ENCODE measurements around the gene DCLK1. TPM values are rescaled to one million over a fixed set of nuclear protein-coding genes. Genes with fewer than 3 reads are reported as not detected.

DCLK1 gene
- total and polyA plus RNA-seq, 4 donors, result 0.04 to 0.56 (median 0.20) TPM

- Histone ChIP-seq H3K4me1 (ENCODE audit: control insufficient read depth in 4 of 4, insufficient read depth in 4 of 4, low read length in 3 of 4) (no peaks in the 10 kb centered on the region), H3K9me3 (ENCODE audit: control insufficient read depth in 4 of 4, low read length in 3 of 4) (no peaks in the 10 kb centered on the region), H3K4me3 (ENCODE audit: low read depth in 1 of 3, low read length in 3 of 3) (no peak overlapping the region), H3K27ac (ENCODE audit: low read depth in 1 of 2, low read length in 2 of 2) (no peak overlapping the region), H3K36me3 (ENCODE audit: control insufficient read depth in 4 of 4, insufficient read depth in 3 of 4, low read depth in 1 of 4, low read length in 3 of 4) (no peaks in the 10 kb centered on the region), H3K27me3 (ENCODE audit: control insufficient read depth in 4 of 4, insufficient read depth in 4 of 4, low read length in 3 of 4) (no peaks in the 10 kb centered on the region), H3K9ac (ENCODE audit: low read depth in 1 of 2, low read length in 2 of 2) (no peak overlapping the region)
- TF ChIP-seq RAD21 (IDR thresholded peaks at IDR 0.05) (no peak), TAF1 (conservative IDR thresholded peaks at IDR 0.05) (no peak)
- DNase-seq (ENCODE audit: low spot score), result no peak
- 76% methylated on average over 4 of the region's 4 CpGs for WGBS
Observed at GRCh38 chr13:35780613-35781012, 350.6 kb downstream of the DCLK1 start.

DNA sequence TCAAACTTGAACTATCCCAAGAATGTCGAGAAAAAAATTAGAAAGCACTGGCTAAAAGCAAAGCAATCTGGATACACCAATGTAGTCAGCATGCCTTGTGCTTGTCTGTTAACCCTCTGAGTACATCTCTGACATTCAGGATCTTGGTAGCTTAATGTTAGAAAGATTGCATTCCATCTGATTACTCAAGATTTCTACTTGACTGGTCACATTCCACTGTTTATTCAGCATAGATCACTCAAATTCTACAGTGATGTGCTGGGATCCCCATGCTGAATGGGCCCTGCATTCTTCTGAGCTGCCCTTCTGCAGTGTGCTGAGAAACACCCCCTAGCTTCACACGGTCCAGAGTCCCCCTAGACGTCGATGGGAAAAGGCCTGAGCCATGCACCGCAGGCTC is 359.3 kb downstream of the DCLK1 start:
- Histone ChIP-seq H3K9me3 (ENCODE audit: control insufficient read depth in 4 of 4, low read length in 3 of 4) (no peaks in the 10 kb centered on the region), H3K9ac (ENCODE audit: low read depth in 1 of 2, low read length in 2 of 2) (no peak overlapping the region), H3K4me1 (ENCODE audit: control insufficient read depth in 4 of 4, insufficient read depth in 4 of 4, low read length in 3 of 4) (no peaks in the 10 kb centered on the region), H3K36me3 (ENCODE audit: control insufficient read depth in 4 of 4, insufficient read depth in 3 of 4, low read depth in 1 of 4, low read length in 3 of 4) (no peaks in the 10 kb centered on the region), H3K27me3 (ENCODE audit: control insufficient read depth in 4 of 4, insufficient read depth in 4 of 4, low read length in 3 of 4) (no peaks in the 10 kb centered on the region), H3K27ac (ENCODE audit: low read depth in 1 of 2, low read length in 2 of 2) (no peak overlapping the region), H3K4me3 (ENCODE audit: low read depth in 1 of 3, low read length in 3 of 3) (no peak overlapping the region)
- no peak for DNase-seq (ENCODE audit: low spot score)
- 57% methylated on average over 5 of the region's 5 CpGs for WGBS
- TF ChIP-seq FOXA2 (IDR thresholded peaks at IDR 0.05), result no peak

DNA sequence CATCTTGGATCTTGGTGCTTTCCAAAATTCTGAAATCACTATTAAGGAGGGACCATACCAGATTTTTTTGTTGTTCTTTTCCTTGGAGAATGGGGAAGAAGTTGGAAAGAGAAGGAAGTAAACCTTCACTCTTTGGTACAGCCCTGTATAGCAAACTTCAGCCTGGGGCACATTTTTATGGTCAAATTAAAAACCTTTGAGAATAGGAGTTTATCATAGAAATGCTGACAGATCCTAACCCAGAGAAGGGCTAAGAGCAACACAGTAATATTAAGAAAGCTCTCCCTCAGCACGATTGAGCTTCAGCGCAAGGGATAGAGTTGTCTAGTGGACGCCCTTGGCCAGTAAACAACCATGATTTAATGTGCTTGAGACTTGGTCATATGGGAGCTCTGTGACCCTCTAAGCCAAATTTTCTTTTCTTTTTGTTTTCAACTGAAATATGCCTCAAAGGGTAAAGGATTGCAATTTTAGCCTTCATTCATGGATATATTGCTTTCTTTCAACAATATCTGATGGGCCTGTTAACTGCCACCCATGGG is 360.4 kb downstream of the DCLK1 start:
- TF ChIP-seq YY1 (IDR thresholded peaks at IDR 0.05), result no peak
- TF ChIP-seq, protein P1, sequence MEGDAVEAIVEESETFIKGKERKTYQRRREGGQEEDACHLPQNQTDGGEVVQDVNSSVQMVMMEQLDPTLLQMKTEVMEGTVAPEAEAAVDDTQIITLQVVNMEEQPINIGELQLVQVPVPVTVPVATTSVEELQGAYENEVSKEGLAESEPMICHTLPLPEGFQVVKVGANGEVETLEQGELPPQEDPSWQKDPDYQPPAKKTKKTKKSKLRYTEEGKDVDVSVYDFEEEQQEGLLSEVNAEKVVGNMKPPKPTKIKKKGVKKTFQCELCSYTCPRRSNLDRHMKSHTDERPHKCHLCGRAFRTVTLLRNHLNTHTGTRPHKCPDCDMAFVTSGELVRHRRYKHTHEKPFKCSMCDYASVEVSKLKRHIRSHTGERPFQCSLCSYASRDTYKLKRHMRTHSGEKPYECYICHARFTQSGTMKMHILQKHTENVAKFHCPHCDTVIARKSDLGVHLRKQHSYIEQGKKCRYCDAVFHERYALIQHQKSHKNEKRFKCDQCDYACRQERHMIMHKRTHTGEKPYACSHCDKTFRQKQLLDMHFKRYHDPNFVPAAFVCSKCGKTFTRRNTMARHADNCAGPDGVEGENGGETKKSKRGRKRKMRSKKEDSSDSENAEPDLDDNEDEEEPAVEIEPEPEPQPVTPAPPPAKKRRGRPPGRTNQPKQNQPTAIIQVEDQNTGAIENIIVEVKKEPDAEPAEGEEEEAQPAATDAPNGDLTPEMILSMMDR (IDR thresholded peaks at IDR 0.05; ENCODE audit: low read depth, low read length, missing input control), result no peak
- TF ChIP-seq SP1 (IDR thresholded peaks at IDR 0.05), result no peak
- TF ChIP-seq HNF4A (conservative IDR thresholded peaks at IDR 0.05), result no peak
- TF ChIP-seq EGR1 (IDR thresholded peaks at IDR 0.05; ENCODE audit: low read depth in 2 of 2), result no peak
- TF ChIP-seq, protein P2, sequence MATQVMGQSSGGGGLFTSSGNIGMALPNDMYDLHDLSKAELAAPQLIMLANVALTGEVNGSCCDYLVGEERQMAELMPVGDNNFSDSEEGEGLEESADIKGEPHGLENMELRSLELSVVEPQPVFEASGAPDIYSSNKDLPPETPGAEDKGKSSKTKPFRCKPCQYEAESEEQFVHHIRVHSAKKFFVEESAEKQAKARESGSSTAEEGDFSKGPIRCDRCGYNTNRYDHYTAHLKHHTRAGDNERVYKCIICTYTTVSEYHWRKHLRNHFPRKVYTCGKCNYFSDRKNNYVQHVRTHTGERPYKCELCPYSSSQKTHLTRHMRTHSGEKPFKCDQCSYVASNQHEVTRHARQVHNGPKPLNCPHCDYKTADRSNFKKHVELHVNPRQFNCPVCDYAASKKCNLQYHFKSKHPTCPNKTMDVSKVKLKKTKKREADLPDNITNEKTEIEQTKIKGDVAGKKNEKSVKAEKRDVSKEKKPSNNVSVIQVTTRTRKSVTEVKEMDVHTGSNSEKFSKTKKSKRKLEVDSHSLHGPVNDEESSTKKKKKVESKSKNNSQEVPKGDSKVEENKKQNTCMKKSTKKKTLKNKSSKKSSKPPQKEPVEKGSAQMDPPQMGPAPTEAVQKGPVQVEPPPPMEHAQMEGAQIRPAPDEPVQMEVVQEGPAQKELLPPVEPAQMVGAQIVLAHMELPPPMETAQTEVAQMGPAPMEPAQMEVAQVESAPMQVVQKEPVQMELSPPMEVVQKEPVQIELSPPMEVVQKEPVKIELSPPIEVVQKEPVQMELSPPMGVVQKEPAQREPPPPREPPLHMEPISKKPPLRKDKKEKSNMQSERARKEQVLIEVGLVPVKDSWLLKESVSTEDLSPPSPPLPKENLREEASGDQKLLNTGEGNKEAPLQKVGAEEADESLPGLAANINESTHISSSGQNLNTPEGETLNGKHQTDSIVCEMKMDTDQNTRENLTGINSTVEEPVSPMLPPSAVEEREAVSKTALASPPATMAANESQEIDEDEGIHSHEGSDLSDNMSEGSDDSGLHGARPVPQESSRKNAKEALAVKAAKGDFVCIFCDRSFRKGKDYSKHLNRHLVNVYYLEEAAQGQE (IDR thresholded peaks at IDR 0.05), result no peak
- TF ChIP-seq GABPA (IDR thresholded peaks at IDR 0.05 in 1 of 2, conservative IDR thresholded peaks at IDR 0.05 in 1 of 2), result no peak
- TF ChIP-seq RXRA (IDR thresholded peaks at IDR 0.05), result no peak
- no peak for TF ChIP-seq MAX (IDR thresholded peaks at IDR 0.05)
- TF ChIP-seq JUND (IDR thresholded peaks at IDR 0.05), result no peak
- no peak for TF ChIP-seq HNF4G (IDR thresholded peaks at IDR 0.05)
- TF ChIP-seq FOXA2 (IDR thresholded peaks at IDR 0.05), result no peak
- no peak for TF ChIP-seq FOXA1 (IDR thresholded peaks at IDR 0.05)
- no peak for TF ChIP-seq ZBTB33 (IDR thresholded peaks at IDR 0.05)
- no peak for TF ChIP-seq RAD21 (IDR thresholded peaks at IDR 0.05)
- H3K36me3 ChIP-seq (ENCODE audit: control insufficient read depth in 4 of 4, insufficient read depth in 3 of 4, low read depth in 1 of 4, low read length in 3 of 4), result no peaks in the 10 kb centered on the region
- no peaks in the 10 kb centered on the region for H3K9me3 ChIP-seq (ENCODE audit: control insufficient read depth in 4 of 4, low read length in 3 of 4)
- no peak overlapping the region for H3K27ac ChIP-seq (ENCODE audit: low read depth in 1 of 2, low read length in 2 of 2)
- H3K4me1 ChIP-seq (ENCODE audit: control insufficient read depth in 4 of 4, insufficient read depth in 4 of 4, low read length in 3 of 4), result no peaks in the 10 kb centered on the region
- no peak overlapping the region for H3K4me3 ChIP-seq (ENCODE audit: low read depth in 1 of 3, low read length in 3 of 3)
- 81% methylated on average over 3 of the region's 3 CpGs for WGBS
- H3K9ac ChIP-seq (ENCODE audit: low read depth in 1 of 2, low read length in 2 of 2), result no peak overlapping the region
- H3K27me3 ChIP-seq (ENCODE audit: control insufficient read depth in 4 of 4, insufficient read depth in 4 of 4, low read length in 3 of 4), result no peaks in the 10 kb centered on the region
- DNase-seq (ENCODE audit: low spot score), result no peak
